ENCODE measurements around the gene KCNIP4.
"Not testable (repeated sequence)": the region's sequence is repeated elsewhere in the genome, so short reads cannot be mapped to it uniquely, and the experiment has no call there.

The KCNIP4 gene

GRCh38 chr4:21948347-21949072 lies at the start of gene KCNIP4:
Gene KCNIP4 (minus strand): TSS chr4:21948772.
- peak in 4 of 14 donors; percentile 1 to 67 (median 5) for DNase-seq

- not testable (repeated sequence) for DNase-seq
These were observed 48.0 kb upstream of the KCNIP4 start for GRCh38 chr4:21996618-21997017.

GRCh38 chr4:21992330-21992729 lies 43.8 kb upstream of the KCNIP4 start:
- peak in 1 of 14 donors; percentile 54 for DNase-seq

GRCh38 chr4:21991562-21991961 lies 43.0 kb upstream of the KCNIP4 start:
- peak in 1 of 14 donors; percentile 5 for DNase-seq

- DNase-seq: peak in 1 of 14 donors; percentile 15
These were observed 42.5 kb upstream of the KCNIP4 start for GRCh38 chr4:21991050-21991449.

- no peak for DNase-seq
These were observed 40.8 kb upstream of the KCNIP4 start for GRCh38 chr4:21989351-21989750.

- peak in 1 of 14 donors; percentile 83 for DNase-seq
These were observed 37.7 kb upstream of the KCNIP4 start for GRCh38 chr4:21986307-21986706.

GRCh38 chr4:21982087-21982486 lies 33.5 kb upstream of the KCNIP4 start:
- DNase-seq: no peak

- no peak for DNase-seq
These were observed 30.6 kb upstream of the KCNIP4 start for GRCh38 chr4:21979196-21979595.

- no peak for DNase-seq
These were observed 27.6 kb upstream of the KCNIP4 start for GRCh38 chr4:21976166-21976565.

- DNase-seq: no peak
These were observed 25.3 kb upstream of the KCNIP4 start for GRCh38 chr4:21973850-21974249.

GRCh38 chr4:21964762-21965319 lies 16.3 kb upstream of the KCNIP4 start:
- no peak for DNase-seq

GRCh38 chr4:21962691-21963090 lies 14.1 kb upstream of the KCNIP4 start:
- DNase-seq: no peak

- DNase-seq: no peak
These were observed 12.2 kb upstream of the KCNIP4 start for GRCh38 chr4:21960793-21961192.

GRCh38 chr4:21954916-21955315 lies 6.3 kb upstream of the KCNIP4 start:
- no peak for DNase-seq

- DNase-seq: no peak
These were observed 5.1 kb upstream of the KCNIP4 start for GRCh38 chr4:21953653-21954052.

GRCh38 chr4:21952549-21952948 lies 4.0 kb upstream of the KCNIP4 start:
- no peak for DNase-seq

GRCh38 chr4:21949073-21949457 lies 493 bp upstream of the KCNIP4 start:
- peak in 2 of 14 donors; percentile 7 to 32 for DNase-seq

GRCh38 chr4:21947791-21948346 lies 703 bp downstream of the KCNIP4 start:
- DNase-seq: peak in 1 of 14 donors; percentile 73

- peak in 1 of 14 donors; percentile 80 for DNase-seq
These were observed 1.7 kb downstream of the KCNIP4 start for GRCh38 chr4:21946858-21947257.

- DNase-seq: no peak
These were observed 26.9 kb downstream of the KCNIP4 start for GRCh38 chr4:21921526-21922180.

- no peak for DNase-seq
These were observed 32.8 kb downstream of the KCNIP4 start for GRCh38 chr4:21915761-21916160.

GRCh38 chr4:21901831-21902230 lies 46.7 kb downstream of the KCNIP4 start:
- DNase-seq: no peak
